Breast epithelium (tissue), 4 donors: ENCODE results near the gene ISLR2. TPM values are rescaled to one million over a fixed set of nuclear protein-coding genes. Genes with fewer than 3 reads are reported as not detected.

Experiments
- DNase-seq, 2 donors: peaks; one replicate each; pipeline ENCODE4 v3.0.0-alpha.2; 2019; ENCODE audit warnings: low spot score in 2 of 2
- H3K27ac ChIP-seq, 2 donors: fragments of 200-600 bp; sonication (generic) in 1 of 2; one replicate each; pipeline ENCODE4 v1.5.1; 2016 to 2019; ENCODE audit warnings: mild to moderate bottlenecking in 1 of 2
- H3K27me3 ChIP-seq, 2 donors: fragments of 200-600 bp; sonication (generic) in 1 of 2; one replicate each; pipeline versions ENCODE4 v1.5.1 to v1.6.0; 2017 to 2019; ENCODE audit warnings: control low read depth in 1 of 2, mild to moderate bottlenecking in 1 of 2
- H3K36me3 ChIP-seq: fragments of 200-600 bp; one replicate; pipeline ENCODE4 v1.5.1; 2019
- H3K4me1 ChIP-seq, 2 donors: fragments of 200-600 bp; sonication (generic); one replicate each; pipeline ENCODE4 v1.5.1; 2016 to 2019; ENCODE audit warnings: control low read depth in 1 of 2
- H3K4me3 ChIP-seq, 3 donors: fragments of 200-600 bp; sonication (generic); 1 replicate in 2 of 3; 2 replicates in 1 of 3; pipeline ENCODE4 v1.5.1; 2016 to 2019; ENCODE audit warnings: mild to moderate bottlenecking in 3 of 3, moderate library complexity in 2 of 3
- H3K9me3 ChIP-seq, 2 donors: fragments of 200-600 bp; sonication (generic) in 1 of 2; one replicate each; pipeline ENCODE4 v1.5.1; 2016 to 2019; ENCODE audit warnings: control low read depth in 1 of 2
- POLR2A ChIP-seq: fragments of 450-650 bp; IDR thresholded peaks from one replicate; pipeline ENCODE4 v1.6.1; 2016; ENCODE audit warnings: antibody characterized with exemption, mild to moderate bottlenecking, moderate library complexity
- POLR2AphosphoS5 ChIP-seq, 3 donors: sonication (generic); formaldehyde crosslinking; IDR thresholded peaks; one replicate each; pipeline ENCODE4 v1.6.1; 2017; ENCODE audit warnings: antibody characterized with exemption in 3 of 3
- intact Hi-C: fragments of 100-400 bp; cut with DNase I; formaldehyde crosslinking; loops from one replicate; pipeline ENCODE4 v1.15.1; 2023; ENCODE audit warnings: low total_unique reads
- total RNA-seq, 3 donors: library from RNA; depleted of rRNA; stranded (reverse); fragments of >200 nt; gene quantifications; one replicate each; pipeline ENCODE4 v1.1.0, GENCODE V29; 2016
- TF ChIP-seq, protein P1 (sequence below), 3 donors: fragments of 450-650 bp; IDR thresholded peaks; one replicate each; pipeline ENCODE4 v1.5.1; 2016 to 2017; ENCODE audit warnings: antibody characterized with exemption in 3 of 3, mild to moderate bottlenecking in 3 of 3, moderate library complexity in 3 of 3

The ISLR2 gene
- total RNA-seq, 3 donors from 2014 or later, result 0.48 to 0.88 TPM; not detected in 1

DNA sequence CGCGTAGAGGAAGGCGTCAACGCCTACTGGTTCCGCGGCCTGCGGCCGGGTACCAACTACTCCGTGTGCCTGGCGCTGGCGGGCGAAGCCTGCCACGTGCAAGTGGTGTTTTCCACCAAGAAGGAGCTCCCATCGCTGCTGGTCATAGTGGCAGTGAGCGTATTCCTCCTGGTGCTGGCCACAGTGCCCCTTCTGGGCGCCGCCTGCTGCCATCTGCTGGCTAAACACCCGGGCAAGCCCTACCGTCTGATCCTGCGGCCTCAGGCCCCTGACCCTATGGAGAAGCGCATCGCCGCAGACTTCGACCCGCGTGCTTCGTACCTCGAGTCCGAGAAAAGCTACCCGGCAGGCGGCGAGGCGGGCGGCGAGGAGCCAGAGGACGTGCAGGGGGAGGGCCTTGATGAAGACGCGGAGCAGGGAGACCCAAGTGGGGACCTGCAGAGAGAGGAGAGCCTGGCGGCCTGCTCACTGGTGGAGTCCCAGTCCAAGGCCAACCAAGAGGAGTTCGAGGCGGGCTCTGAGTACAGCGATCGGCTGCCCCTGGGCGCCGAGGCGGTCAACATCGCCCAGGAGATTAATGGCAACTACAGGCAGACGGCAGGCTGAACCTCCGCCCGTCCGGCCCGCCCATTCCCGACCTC is 4.1 kb downstream of the ISLR2 start:
- TF ChIP-seq POLR2A (no peak), POLR2AphosphoS5 (IDR thresholded peaks at IDR 0.05) (no peak)
- TF ChIP-seq, protein P1, sequence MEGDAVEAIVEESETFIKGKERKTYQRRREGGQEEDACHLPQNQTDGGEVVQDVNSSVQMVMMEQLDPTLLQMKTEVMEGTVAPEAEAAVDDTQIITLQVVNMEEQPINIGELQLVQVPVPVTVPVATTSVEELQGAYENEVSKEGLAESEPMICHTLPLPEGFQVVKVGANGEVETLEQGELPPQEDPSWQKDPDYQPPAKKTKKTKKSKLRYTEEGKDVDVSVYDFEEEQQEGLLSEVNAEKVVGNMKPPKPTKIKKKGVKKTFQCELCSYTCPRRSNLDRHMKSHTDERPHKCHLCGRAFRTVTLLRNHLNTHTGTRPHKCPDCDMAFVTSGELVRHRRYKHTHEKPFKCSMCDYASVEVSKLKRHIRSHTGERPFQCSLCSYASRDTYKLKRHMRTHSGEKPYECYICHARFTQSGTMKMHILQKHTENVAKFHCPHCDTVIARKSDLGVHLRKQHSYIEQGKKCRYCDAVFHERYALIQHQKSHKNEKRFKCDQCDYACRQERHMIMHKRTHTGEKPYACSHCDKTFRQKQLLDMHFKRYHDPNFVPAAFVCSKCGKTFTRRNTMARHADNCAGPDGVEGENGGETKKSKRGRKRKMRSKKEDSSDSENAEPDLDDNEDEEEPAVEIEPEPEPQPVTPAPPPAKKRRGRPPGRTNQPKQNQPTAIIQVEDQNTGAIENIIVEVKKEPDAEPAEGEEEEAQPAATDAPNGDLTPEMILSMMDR (IDR thresholded peaks at IDR 0.05), result no peak
- peaks cover 10 to 25% of the 10 kb centered on the region in 2 donors for H3K9me3 ChIP-seq
- DNase-seq, result no peak
- H3K36me3 ChIP-seq, result no peaks in the 10 kb centered on the region
- peak overlapping the region in 1 of 2 donors; percentile 25 for H3K27ac ChIP-seq
- intact Hi-C loops, result no loop called here
- peaks cover 4 to 15% of the 10 kb centered on the region in 2 donors for H3K4me1 ChIP-seq
- peaks cover 3 to 64% of the 10 kb centered on the region in 2 donors for H3K27me3 ChIP-seq
- H3K4me3 ChIP-seq, result no peak overlapping the region

DNA sequence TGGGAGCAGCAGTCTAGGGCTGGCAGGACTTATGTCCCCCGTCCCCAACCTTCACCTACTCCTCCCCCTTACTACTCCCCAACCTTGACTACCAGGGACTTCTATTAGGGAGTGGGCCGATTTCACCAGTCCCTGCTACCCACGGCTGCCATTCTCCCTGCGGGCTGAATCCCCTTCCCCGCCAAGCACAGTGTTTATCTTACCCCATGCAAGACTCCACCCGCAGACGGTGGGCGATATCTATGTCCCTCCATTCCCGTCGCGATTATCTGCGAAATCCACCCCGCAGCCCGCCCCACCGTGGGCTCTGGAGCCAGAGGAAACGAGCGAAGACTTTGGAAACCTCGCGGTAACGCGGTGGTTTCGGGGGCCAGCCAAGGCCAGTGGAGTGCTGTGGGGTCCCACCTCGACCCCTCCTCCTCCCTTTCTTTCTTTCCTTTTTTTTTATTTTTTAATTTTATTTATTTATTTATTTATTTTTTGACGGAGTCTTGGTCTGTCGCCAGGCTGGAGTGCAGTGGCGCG is 4.7 kb downstream of the ISLR2 start:
- Histone ChIP-seq H3K27me3 (peaks cover 3 to 58% of the 10 kb centered on the region in 2 donors), H3K36me3 (no peaks in the 10 kb centered on the region), H3K9me3 (peaks cover 10 to 25% of the 10 kb centered on the region in 2 donors), H3K27ac (peak overlapping the region in 1 of 2 donors; percentile 88), H3K4me1 (peaks cover 0 to 11% of the 10 kb centered on the region in 2 donors), H3K4me3 (no peak overlapping the region)
- DNase-seq, result no peak
- intact Hi-C loops, result no loop called here
- TF ChIP-seq POLR2A, result no peak
- TF ChIP-seq, protein P1 (IDR thresholded peaks at IDR 0.05), result no peak
- peak in 1 of 3 donors; percentile 23 for TF ChIP-seq POLR2AphosphoS5 (IDR thresholded peaks at IDR 0.05)

DNA sequence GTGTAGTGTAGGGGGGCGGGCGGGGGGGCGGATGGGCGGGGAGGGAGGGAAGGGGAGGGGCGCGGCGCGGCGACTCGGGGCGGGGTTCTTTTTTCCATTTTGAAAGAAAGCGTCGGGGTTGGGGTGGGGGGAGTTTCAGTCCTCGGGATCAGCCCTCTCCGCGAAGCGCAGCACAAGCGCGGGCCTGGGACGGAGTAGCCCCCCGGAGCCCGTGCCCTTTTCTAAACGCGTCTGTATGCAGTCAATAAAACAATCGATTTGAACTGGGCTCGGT is 6.1 kb downstream of the ISLR2 start:
- peaks cover 10 to 25% of the 10 kb centered on the region in 2 donors for H3K9me3 ChIP-seq
- H3K4me3 ChIP-seq, result peak overlapping the region; percentile 46 to 71 (median 56)
- H3K27ac ChIP-seq, result peak overlapping the region; percentile 78 to 88
- peaks cover 0 to 44% of the 10 kb centered on the region in 2 donors for H3K27me3 ChIP-seq
- no peaks in the 10 kb centered on the region for H3K36me3 ChIP-seq
- DNase-seq, result no peak
- TF ChIP-seq POLR2A (no peak), POLR2AphosphoS5 (IDR thresholded peaks at IDR 0.05) (no peak)
- TF ChIP-seq, protein P1 (IDR thresholded peaks at IDR 0.05), result no peak
- intact Hi-C loops, result no loop called here
- H3K4me1 ChIP-seq, result peaks cover 0 to 7% of the 10 kb centered on the region in 2 donors

- Histone ChIP-seq H3K4me1 (peaks cover 0 to 7% of the 10 kb centered on the region in 2 donors), H3K27me3 (peaks cover 0 to 39% of the 10 kb centered on the region in 2 donors), H3K27ac (peak overlapping the region; percentile 78 to 88), H3K4me3 (peak overlapping the region; percentile 46 to 71 (median 56)), H3K36me3 (no peaks in the 10 kb centered on the region), H3K9me3 (peaks cover 10 to 25% of the 10 kb centered on the region in 2 donors)
- intact Hi-C loops, result no loop called here
- DNase-seq, result no peak
- no peak for TF ChIP-seq POLR2A
- TF ChIP-seq POLR2AphosphoS5 (IDR thresholded peaks at IDR 0.05), result no peak
- TF ChIP-seq, protein P1 (IDR thresholded peaks at IDR 0.05), result no peak
Measured at GRCh38 chr15:74136814-74137536, 6.6 kb downstream of the ISLR2 start.

DNA sequence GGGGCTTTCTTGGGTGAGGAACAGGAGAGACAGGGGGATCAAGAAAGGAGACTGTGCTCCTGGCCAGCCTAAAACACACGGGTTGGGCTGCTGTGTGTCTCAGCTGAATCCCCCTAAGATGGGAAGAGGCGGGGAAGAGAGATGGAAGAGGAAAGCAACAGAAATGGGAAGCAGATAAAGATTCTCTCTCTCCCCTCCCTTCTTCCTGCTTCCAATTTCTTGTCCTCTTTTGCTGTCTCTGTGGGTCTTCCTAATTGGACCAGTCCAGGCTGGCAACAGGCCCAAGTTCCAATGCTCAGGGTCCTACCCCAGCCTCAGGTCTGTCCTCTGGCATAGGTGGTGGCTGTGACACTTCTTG is 7.1 kb downstream of the ISLR2 start:
- H3K4me1 ChIP-seq, result peaks cover 0 to 7% of the 10 kb centered on the region in 2 donors
- H3K9me3 ChIP-seq, result peaks cover 9 to 22% of the 10 kb centered on the region in 2 donors
- peaks cover 0 to 36% of the 10 kb centered on the region in 2 donors for H3K27me3 ChIP-seq
- H3K4me3 ChIP-seq, result no peak overlapping the region
- TF ChIP-seq POLR2A, result no peak
- no peak for TF ChIP-seq POLR2AphosphoS5 (IDR thresholded peaks at IDR 0.05)
- TF ChIP-seq, protein P1 (IDR thresholded peaks at IDR 0.05), result no peak
- H3K36me3 ChIP-seq, result no peaks in the 10 kb centered on the region
- intact Hi-C loops, result no loop called here
- no peak for DNase-seq
- peak overlapping the region in 1 of 2 donors; percentile 88 for H3K27ac ChIP-seq
